ENCODE data around the gene EMP1.

The EMP1 gene

GRCh38 chr12:13233830-13234641 is 37.5 kb downstream of the EMP1 start:
- Histone ChIP-seq H3K27me3 (ENCODE audit: control insufficient read depth, insufficient read depth, low read length) (no peaks in the 10 kb centered on the region), H3K27ac (ENCODE audit: low read length) (no peak overlapping the region)

GRCh38 chr12:13238204-13238603 is 41.7 kb downstream of the EMP1 start:
- no peaks in the 10 kb centered on the region for H3K36me3 ChIP-seq (ENCODE audit: control insufficient read depth, low read depth, low read length)
- H3K9me3 ChIP-seq (ENCODE audit: control insufficient read depth, low read depth, low read length) = no peaks in the 10 kb centered on the region
- H3K9ac ChIP-seq (ENCODE audit: low read length) = no peak overlapping the region
- H3K27me3 ChIP-seq (ENCODE audit: control insufficient read depth, insufficient read depth, low read length) = no peaks in the 10 kb centered on the region
- H3K4me1 ChIP-seq (ENCODE audit: control insufficient read depth, low read depth, low read length) = no peaks in the 10 kb centered on the region
- no peak overlapping the region for H3K27ac ChIP-seq (ENCODE audit: low read length)
- H3K4me3 ChIP-seq (ENCODE audit: low read length) = no peak overlapping the region

More at GRCh38 chr12:13233830-13234641, 37.5 kb downstream of the EMP1 start:
- no peaks in the 10 kb centered on the region for H3K36me3 ChIP-seq (ENCODE audit: control insufficient read depth, low read depth, low read length)
- H3K4me3 ChIP-seq (ENCODE audit: low read length) = no peak overlapping the region
- no peaks in the 10 kb centered on the region for H3K4me1 ChIP-seq (ENCODE audit: control insufficient read depth, low read depth, low read length)
- no peak overlapping the region for H3K9ac ChIP-seq (ENCODE audit: low read length)
- H3K9me3 ChIP-seq (ENCODE audit: control insufficient read depth, low read depth, low read length) = no peaks in the 10 kb centered on the region

DNA sequence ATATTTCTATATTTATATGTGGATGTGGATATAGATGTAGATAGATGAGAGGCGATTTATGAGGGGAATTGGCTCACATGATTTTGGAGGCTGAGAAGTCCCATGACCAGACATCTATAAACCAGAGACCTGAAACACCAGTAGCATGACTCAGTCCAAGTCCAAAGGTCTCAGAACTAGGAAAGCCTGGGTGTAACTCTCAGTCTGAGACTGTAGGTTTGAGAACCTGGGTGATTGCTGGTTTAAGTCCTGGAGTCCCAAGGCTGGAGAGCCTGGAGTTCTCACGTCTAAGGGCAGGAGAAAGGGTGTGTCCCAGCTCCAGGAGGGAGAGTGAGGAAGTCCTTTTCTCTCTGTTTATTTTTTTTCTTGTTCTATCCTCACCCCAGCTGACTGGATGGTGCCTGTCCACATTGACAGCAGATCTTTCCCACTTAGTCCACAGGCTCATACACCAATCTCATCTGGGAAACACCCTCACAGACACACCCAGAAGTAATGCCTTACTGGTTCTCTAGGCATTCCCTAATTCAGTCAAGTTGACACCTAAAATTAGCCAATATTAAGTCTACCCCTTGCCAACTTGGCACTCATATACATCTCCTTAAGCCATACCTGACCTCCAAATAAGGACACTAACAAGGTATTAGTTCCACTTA is 45.4 kb downstream of the EMP1 start:
- no peaks in the 10 kb centered on the region for H3K4me1 ChIP-seq (ENCODE audit: control insufficient read depth, low read depth, low read length)
- H3K27me3 ChIP-seq (ENCODE audit: control insufficient read depth, insufficient read depth, low read length) = no peaks in the 10 kb centered on the region
- H3K27ac ChIP-seq (ENCODE audit: low read length) = no peak overlapping the region
- no peaks in the 10 kb centered on the region for H3K36me3 ChIP-seq (ENCODE audit: control insufficient read depth, low read depth, low read length)
- no peak overlapping the region for H3K4me3 ChIP-seq (ENCODE audit: low read length)
- H3K9ac ChIP-seq (ENCODE audit: low read length) = no peak overlapping the region
- H3K9me3 ChIP-seq (ENCODE audit: control insufficient read depth, low read depth, low read length) = no peaks in the 10 kb centered on the region

DNA sequence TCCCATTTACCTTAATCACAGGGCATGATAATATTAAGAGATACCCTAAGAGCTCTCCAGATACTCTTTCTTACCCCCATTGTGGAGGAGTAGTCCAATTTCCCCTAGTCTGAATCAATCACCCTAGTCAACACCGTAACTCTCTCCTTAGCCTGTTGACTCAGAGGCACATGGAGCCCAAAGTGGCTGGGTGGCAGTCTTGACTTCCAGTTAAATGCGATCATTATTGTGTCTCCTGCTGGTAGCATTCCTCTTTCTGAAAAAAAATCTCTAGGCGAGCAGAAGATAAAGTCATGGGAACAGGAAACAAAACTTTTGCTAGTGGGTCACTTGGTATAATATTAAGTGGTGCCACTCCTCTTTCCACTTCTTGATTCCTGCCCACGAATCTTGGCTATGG is 46.4 kb downstream of the EMP1 start:
- Histone ChIP-seq H3K4me3 (ENCODE audit: low read length) (no peak overlapping the region), H3K27me3 (ENCODE audit: control insufficient read depth, insufficient read depth, low read length) (no peaks in the 10 kb centered on the region), H3K4me1 (ENCODE audit: control insufficient read depth, low read depth, low read length) (no peaks in the 10 kb centered on the region), H3K36me3 (ENCODE audit: control insufficient read depth, low read depth, low read length) (no peaks in the 10 kb centered on the region), H3K9ac (ENCODE audit: low read length) (no peak overlapping the region), H3K9me3 (ENCODE audit: control insufficient read depth, low read depth, low read length) (no peaks in the 10 kb centered on the region), H3K27ac (ENCODE audit: low read length) (no peak overlapping the region)

DNA sequence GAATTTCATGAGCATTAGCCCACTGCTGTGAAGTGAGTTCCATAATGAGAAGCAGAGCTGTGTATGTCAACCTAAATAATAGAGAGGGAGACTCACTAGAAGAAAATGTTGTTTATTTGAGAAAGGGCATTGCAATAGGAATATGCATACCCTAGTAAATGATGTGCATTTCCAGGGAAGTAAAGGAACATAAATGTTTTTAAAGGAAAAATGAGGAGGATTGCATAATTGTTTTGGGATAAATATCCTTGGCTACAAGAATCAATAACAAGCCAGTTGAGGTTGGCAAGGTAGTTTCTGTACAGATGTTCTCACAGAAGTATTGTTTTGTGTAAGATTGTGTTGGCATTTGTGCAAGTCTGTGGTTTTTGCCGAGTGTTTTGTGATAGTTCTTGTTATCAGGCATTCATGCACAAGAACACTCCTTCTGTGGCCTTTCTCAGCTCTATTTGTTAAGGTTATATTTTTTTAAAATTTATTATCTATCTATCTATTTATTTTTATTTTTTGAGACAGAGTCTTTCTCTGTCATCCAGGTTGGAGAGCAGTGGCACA is 47.1 kb downstream of the EMP1 start:
- Histone ChIP-seq H3K36me3 (ENCODE audit: control insufficient read depth, low read depth, low read length) (no peaks in the 10 kb centered on the region), H3K9me3 (ENCODE audit: control insufficient read depth, low read depth, low read length) (no peaks in the 10 kb centered on the region), H3K4me1 (ENCODE audit: control insufficient read depth, low read depth, low read length) (no peaks in the 10 kb centered on the region), H3K27me3 (ENCODE audit: control insufficient read depth, insufficient read depth, low read length) (no peaks in the 10 kb centered on the region), H3K9ac (ENCODE audit: low read length) (no peak overlapping the region), H3K27ac (ENCODE audit: low read length) (no peak overlapping the region), H3K4me3 (ENCODE audit: low read length) (no peak overlapping the region)

DNA sequence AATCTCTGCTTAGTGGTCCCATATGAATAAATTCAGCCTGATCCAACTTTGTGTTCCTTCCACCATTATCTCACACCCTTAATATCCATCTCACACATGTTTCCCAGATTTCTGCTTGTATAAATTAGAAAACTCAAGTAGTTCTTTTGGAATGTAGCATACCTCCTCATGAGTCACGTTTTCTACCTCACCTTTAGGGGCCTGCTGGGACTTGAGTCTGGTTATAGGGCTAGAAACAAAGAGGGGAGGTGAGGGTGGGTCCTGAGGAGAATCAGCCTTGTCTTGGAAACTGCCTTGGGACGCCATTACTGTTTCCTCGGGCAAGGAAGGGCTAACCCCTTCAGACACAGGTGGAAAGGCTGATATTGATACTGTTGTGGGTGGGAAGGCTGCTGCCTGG is 51.1 kb downstream of the EMP1 start:
- Histone ChIP-seq H3K9me3 (ENCODE audit: control insufficient read depth, low read depth, low read length) (no peaks in the 10 kb centered on the region), H3K27me3 (ENCODE audit: control insufficient read depth, insufficient read depth, low read length) (no peaks in the 10 kb centered on the region), H3K36me3 (ENCODE audit: control insufficient read depth, low read depth, low read length) (no peaks in the 10 kb centered on the region), H3K9ac (ENCODE audit: low read length) (no peak overlapping the region), H3K4me3 (ENCODE audit: low read length) (no peak overlapping the region), H3K27ac (ENCODE audit: low read length) (no peak overlapping the region), H3K4me1 (ENCODE audit: control insufficient read depth, low read depth, low read length) (no peaks in the 10 kb centered on the region)

DNA sequence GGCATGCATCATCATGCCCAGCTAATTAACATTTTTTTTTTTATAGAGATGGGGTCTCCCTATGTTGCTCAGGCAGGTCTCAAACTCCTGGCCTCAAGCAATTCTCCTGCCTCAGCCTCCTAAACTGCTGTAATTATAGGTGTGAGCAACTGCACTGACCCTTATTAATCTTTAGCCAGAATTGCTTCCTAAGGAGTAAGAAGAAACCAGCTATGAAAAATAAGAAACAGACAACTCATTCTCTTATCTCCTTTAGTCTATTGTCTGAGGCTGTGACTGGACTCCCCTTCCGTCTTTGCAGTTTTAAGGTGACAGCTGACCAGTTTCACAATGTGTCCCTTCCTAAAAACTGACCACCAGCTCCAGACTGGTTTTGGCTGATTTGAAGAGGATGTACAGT is 52.4 kb downstream of the EMP1 start:
- H3K36me3 ChIP-seq (ENCODE audit: control insufficient read depth, low read depth, low read length) = no peaks in the 10 kb centered on the region
- H3K4me3 ChIP-seq (ENCODE audit: low read length) = no peak overlapping the region
- H3K27ac ChIP-seq (ENCODE audit: low read length) = no peak overlapping the region
- H3K9me3 ChIP-seq (ENCODE audit: control insufficient read depth, low read depth, low read length) = no peaks in the 10 kb centered on the region
- no peaks in the 10 kb centered on the region for H3K4me1 ChIP-seq (ENCODE audit: control insufficient read depth, low read depth, low read length)
- no peak overlapping the region for H3K9ac ChIP-seq (ENCODE audit: low read length)
- no peaks in the 10 kb centered on the region for H3K27me3 ChIP-seq (ENCODE audit: control insufficient read depth, insufficient read depth, low read length)

DNA sequence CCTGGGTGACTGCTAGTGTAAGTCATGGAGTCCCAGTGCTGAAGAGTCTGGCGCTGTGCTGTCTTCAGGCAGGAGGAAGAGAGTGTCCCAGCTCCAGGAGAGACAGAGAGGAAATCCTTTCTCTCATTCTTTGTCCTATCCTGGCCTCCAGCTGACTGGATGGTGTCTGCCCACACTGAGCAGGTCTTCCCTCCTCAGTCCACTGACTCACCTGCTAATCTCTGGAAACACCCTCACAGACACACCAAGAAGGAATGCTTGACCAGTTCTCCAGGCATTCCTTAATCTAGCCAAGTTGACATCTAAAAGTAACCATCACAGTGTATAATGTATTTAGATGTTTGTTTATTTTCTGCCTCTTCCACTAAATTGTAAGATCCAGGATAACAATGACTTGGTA is 53.9 kb downstream of the EMP1 start:
- Histone ChIP-seq H3K4me3 (ENCODE audit: low read length) (no peak overlapping the region), H3K27ac (ENCODE audit: low read length) (no peak overlapping the region), H3K27me3 (ENCODE audit: control insufficient read depth, insufficient read depth, low read length) (no peaks in the 10 kb centered on the region), H3K36me3 (ENCODE audit: control insufficient read depth, low read depth, low read length) (no peaks in the 10 kb centered on the region), H3K4me1 (ENCODE audit: control insufficient read depth, low read depth, low read length) (peaks cover 3% of the 10 kb centered on the region), H3K9ac (ENCODE audit: low read length) (no peak overlapping the region), H3K9me3 (ENCODE audit: control insufficient read depth, low read depth, low read length) (no peaks in the 10 kb centered on the region)

DNA sequence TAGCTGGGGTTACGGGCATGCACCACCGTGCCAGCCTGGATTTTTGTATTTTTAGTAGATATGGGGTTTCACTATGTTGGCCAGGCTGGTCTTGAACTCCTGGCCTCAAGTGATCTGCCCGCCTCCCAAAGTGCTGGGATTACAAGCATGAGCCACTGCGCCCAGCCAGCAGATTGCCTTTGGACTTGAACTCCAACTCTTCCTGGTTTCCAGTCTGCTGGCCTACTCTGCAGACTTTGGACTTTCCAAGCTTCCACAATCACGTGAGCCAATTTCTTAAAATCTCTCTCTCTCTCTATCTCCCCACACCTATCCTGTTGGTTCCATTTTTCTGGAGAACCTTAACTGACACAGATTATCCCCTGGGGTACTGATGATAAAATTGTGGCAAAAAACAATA is 55.0 kb downstream of the EMP1 start:
- Histone ChIP-seq H3K9me3 (ENCODE audit: control insufficient read depth, low read depth, low read length) (no peaks in the 10 kb centered on the region), H3K27ac (ENCODE audit: low read length) (no peak overlapping the region), H3K4me3 (ENCODE audit: low read length) (no peak overlapping the region), H3K4me1 (ENCODE audit: control insufficient read depth, low read depth, low read length) (peaks cover 11% of the 10 kb centered on the region), H3K9ac (ENCODE audit: low read length) (no peak overlapping the region), H3K27me3 (ENCODE audit: control insufficient read depth, insufficient read depth, low read length) (no peaks in the 10 kb centered on the region), H3K36me3 (ENCODE audit: control insufficient read depth, low read depth, low read length) (no peaks in the 10 kb centered on the region)

DNA sequence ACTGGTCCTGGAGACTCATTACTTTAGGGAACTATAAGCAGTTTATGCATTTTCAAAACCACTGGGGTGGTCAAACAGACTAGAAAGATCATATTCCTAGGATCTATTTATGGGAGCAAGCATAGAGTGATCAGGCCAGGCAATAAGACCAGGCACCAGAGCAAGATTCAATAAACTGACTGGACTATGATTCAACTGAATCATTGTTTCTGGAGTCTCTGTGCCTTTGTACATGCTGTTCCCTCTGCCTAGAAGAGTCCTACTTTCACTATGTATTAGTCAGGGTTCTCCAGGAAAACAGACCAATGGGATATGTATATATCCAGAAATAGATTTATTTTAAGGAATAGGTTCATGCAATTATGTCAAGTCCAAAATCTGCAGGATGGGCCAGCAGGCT is 55.5 kb downstream of the EMP1 start:
- no peak overlapping the region for H3K4me3 ChIP-seq (ENCODE audit: low read length)
- H3K9ac ChIP-seq (ENCODE audit: low read length) = no peak overlapping the region
- H3K4me1 ChIP-seq (ENCODE audit: control insufficient read depth, low read depth, low read length) = peaks cover 15% of the 10 kb centered on the region
- H3K27me3 ChIP-seq (ENCODE audit: control insufficient read depth, insufficient read depth, low read length) = no peaks in the 10 kb centered on the region
- H3K9me3 ChIP-seq (ENCODE audit: control insufficient read depth, low read depth, low read length) = no peaks in the 10 kb centered on the region
- H3K27ac ChIP-seq (ENCODE audit: low read length) = no peak overlapping the region
- no peaks in the 10 kb centered on the region for H3K36me3 ChIP-seq (ENCODE audit: control insufficient read depth, low read depth, low read length)

GRCh38 chr12:13252616-13253015 is 56.1 kb downstream of the EMP1 start:
- Histone ChIP-seq H3K4me3 (ENCODE audit: low read length) (no peak overlapping the region), H3K36me3 (ENCODE audit: control insufficient read depth, low read depth, low read length) (no peaks in the 10 kb centered on the region), H3K27ac (ENCODE audit: low read length) (no peak overlapping the region), H3K9me3 (ENCODE audit: control insufficient read depth, low read depth, low read length) (no peaks in the 10 kb centered on the region), H3K4me1 (ENCODE audit: control insufficient read depth, low read depth, low read length) (peaks cover 15% of the 10 kb centered on the region), H3K9ac (ENCODE audit: low read length) (no peak overlapping the region), H3K27me3 (ENCODE audit: control insufficient read depth, insufficient read depth, low read length) (no peaks in the 10 kb centered on the region)
